GM21825 (cell line): ENCODE data around the gene FCER2.
A peak's percentile ranks its signal among the peaks of the same experiment; 100 is the strongest.
"Not testable (repeated sequence)": the region's sequence is repeated elsewhere in the genome, so short reads cannot be mapped to it uniquely, and the experiment has no call there.

Experiments used
- ATAC-seq: cut with Tn5 transposase; IDR thresholded peaks from one replicate; pipeline ENCODE4 v1.9.1; 2021; ENCODE audit warnings: mild to moderate bottlenecking, moderate library complexity; ENCODE audit not compliant: unreplicated experiment

FCER2 gene

GRCh38 chr19:7701654-7702457, at the start of gene FCER2:
Gene FCER2, minus strand, starts transcription at chr19:7702131. Its CDS starts 2,371 bp downstream, at chr19:7699760.
- ATAC-seq = peak; percentile 37

- ATAC-seq = no peak
Observed at GRCh38 chr19:7751157-7751783, 49.3 kb upstream of the FCER2 start.

- no peak for ATAC-seq
Observed at GRCh38 chr19:7748756-7749155, 46.8 kb upstream of the FCER2 start.

GRCh38 chr19:7748171-7748570, 46.2 kb upstream of the FCER2 start:
- no peak for ATAC-seq

GRCh38 chr19:7746903-7747884, 45.3 kb upstream of the FCER2 start, which contains the start of gene CD209:
Gene CD209, minus strand, starts transcription at chr19:7747534. Its CDS starts 23 bp downstream, at chr19:7747511.
- no peak for ATAC-seq

- not testable (repeated sequence) for ATAC-seq
Observed at GRCh38 chr19:7746306-7746705, 44.4 kb upstream of the FCER2 start.

- no peak for ATAC-seq
Observed at GRCh38 chr19:7744871-7745650, 43.1 kb upstream of the FCER2 start.

- ATAC-seq = no peak
Observed at GRCh38 chr19:7744199-7744786, 42.4 kb upstream of the FCER2 start.

- peak; percentile 65 for ATAC-seq
Observed at GRCh38 chr19:7743425-7743841, 41.5 kb upstream of the FCER2 start.

- ATAC-seq = no peak
Observed at GRCh38 chr19:7742991-7743390, 41.1 kb upstream of the FCER2 start.

- ATAC-seq = no peak
Observed at GRCh38 chr19:7742575-7742974, 40.6 kb upstream of the FCER2 start.

GRCh38 chr19:7740682-7741054, 38.7 kb upstream of the FCER2 start:
- ATAC-seq = no peak

GRCh38 chr19:7739801-7740681, 38.1 kb upstream of the FCER2 start:
- no peak for ATAC-seq

GRCh38 chr19:7739211-7739755, 37.4 kb upstream of the FCER2 start:
- no peak for ATAC-seq

- ATAC-seq = no peak
Observed at GRCh38 chr19:7738023-7738422, 36.1 kb upstream of the FCER2 start.

- no peak for ATAC-seq
Observed at GRCh38 chr19:7737215-7737614, 35.3 kb upstream of the FCER2 start.

- ATAC-seq = no peak
Observed at GRCh38 chr19:7736148-7736547, 34.2 kb upstream of the FCER2 start.
